ENCODE measurements around the gene MEGF8. TPM values are rescaled to one million over a fixed set of nuclear protein-coding genes. Genes with fewer than 3 reads are reported as not detected.

MEGF8 gene
- total RNA-seq, 4 donors from 2014 or later: 12.5 to 150 (median 35.7) TPM

DNA sequence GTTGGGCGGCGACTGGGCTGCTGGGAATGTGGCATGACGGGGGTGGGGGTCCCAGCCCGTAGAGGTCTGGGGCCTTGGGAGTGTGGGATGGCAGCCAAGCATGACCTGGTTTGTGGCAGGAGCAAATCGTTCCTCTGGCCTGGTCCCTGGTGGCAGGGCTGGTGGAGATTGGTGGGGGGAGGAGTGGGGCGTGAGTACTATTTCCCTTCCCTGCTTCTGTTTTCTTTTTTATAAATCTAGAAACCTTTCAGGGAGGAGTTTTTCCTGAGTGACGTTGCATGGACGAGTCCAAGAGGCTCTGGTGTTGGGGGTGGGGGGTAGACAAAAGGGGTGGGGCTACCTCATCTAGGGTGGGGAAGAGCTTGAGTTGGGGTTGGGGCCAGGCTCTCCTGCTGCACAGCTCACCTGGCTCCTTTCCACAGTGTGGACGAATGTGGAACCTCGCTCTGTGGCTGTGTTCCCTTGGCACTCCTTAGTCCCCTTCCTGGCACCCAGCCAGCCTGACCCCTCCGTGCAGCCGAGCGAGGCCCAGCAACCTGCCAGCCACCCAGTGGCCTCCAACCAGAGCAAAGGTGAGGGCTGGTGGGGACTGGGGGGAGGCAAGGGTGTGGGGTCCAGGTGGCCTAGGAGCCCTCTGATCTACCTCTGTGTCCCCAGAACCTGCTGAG lies 39.0 kb upstream of the MEGF8 start:
- peak in 1 of 2 donors; percentile 57 for TF ChIP-seq POLR2A (IDR thresholded peaks at IDR 0.05)
- peak in 2 of 6 experiments; percentile 15 to 25 for TF ChIP-seq CTCF (IDR thresholded peaks at IDR 0.05)
- DNase-seq: peak; percentile 84 to 90
- peaks cover 44 to 45% of the 10 kb centered on the region in 2 donors for H3K4me1 ChIP-seq
- peak overlapping the region; percentile 70 to 89 (median 86) for H3K27ac ChIP-seq
- no peaks in the 10 kb centered on the region for H3K27me3 ChIP-seq
- peak overlapping the region in 1 of 3 donors; percentile 14 for H3K4me3 ChIP-seq (replicated peaks in 1 of 3)
- intact Hi-C loops (cut with DNase I): no loop called here
- no peaks in the 10 kb centered on the region for H3K9me3 ChIP-seq
- peaks cover 43 to 45% of the 10 kb centered on the region in 2 donors for H3K36me3 ChIP-seq
- WGBS, 2 donors: 7 to 20% methylated on average over 7 to 13 of the region's 13 CpGs

GRCh38 chr19:42287017-42287826 lies 38.2 kb upstream of the MEGF8 start:
- peaks cover 37 to 38% of the 10 kb centered on the region in 2 donors for H3K4me1 ChIP-seq
- H3K4me3 ChIP-seq (replicated peaks in 1 of 3): no peak overlapping the region
- no peaks in the 10 kb centered on the region for H3K27me3 ChIP-seq
- H3K27ac ChIP-seq: peak overlapping the region; percentile 49 to 89 (median 86)
- TF ChIP-seq POLR2A (IDR thresholded peaks at IDR 0.05) (no peak), CTCF (IDR thresholded peaks at IDR 0.05) (no peak)
- H3K36me3 ChIP-seq: peaks cover 50 to 51% of the 10 kb centered on the region in 2 donors
- intact Hi-C loops (cut with DNase I): no loop called here
- 80 to 83% methylated on average over 25 to 30 of the region's 30 CpGs for WGBS, 2 donors
- no peak for DNase-seq
- H3K9me3 ChIP-seq: no peaks in the 10 kb centered on the region

- intact Hi-C loops (cut with DNase I): no loop called here
- no peaks in the 10 kb centered on the region for H3K9me3 ChIP-seq
- H3K27ac ChIP-seq: no peak overlapping the region
- WGBS, 2 donors: 92% methylated on average over 4 to 10 of the region's 10 CpGs
- H3K4me1 ChIP-seq: peaks cover 32% of the 10 kb centered on the region in 2 donors
- no peaks in the 10 kb centered on the region for H3K27me3 ChIP-seq
- H3K4me3 ChIP-seq (replicated peaks in 1 of 3): no peak overlapping the region
- H3K36me3 ChIP-seq: peaks cover 55% of the 10 kb centered on the region in 2 donors
- DNase-seq: no peak
- TF ChIP-seq CTCF (IDR thresholded peaks at IDR 0.05): no peak
- TF ChIP-seq POLR2A (IDR thresholded peaks at IDR 0.05): no peak
These were observed 37.7 kb upstream of the MEGF8 start for GRCh38 chr19:42287827-42288107.

- Histone ChIP-seq H3K36me3 (peaks cover 60 to 61% of the 10 kb centered on the region in 2 donors), H3K9me3 (no peaks in the 10 kb centered on the region), H3K4me3 (replicated peaks in 1 of 3) (no peak overlapping the region), H3K27me3 (no peaks in the 10 kb centered on the region), H3K4me1 (peaks cover 25 to 26% of the 10 kb centered on the region in 2 donors), H3K27ac (no peak overlapping the region)
- intact Hi-C loops (cut with DNase I): no loop called here
- 83 to 84% methylated on average over 4 of the region's 4 CpGs for WGBS, 2 donors
- TF ChIP-seq CTCF (IDR thresholded peaks at IDR 0.05): no peak
- TF ChIP-seq POLR2A (IDR thresholded peaks at IDR 0.05): no peak
- no peak for DNase-seq
These were observed 37.0 kb upstream of the MEGF8 start for GRCh38 chr19:42288387-42288786.
